GM19438 (cell line): Measurements from ENCODE around the gene DDA1.

ENCODE experiments used
- ATAC-seq: cut with Tn5 transposase; IDR thresholded peaks from one replicate; pipeline ENCODE4 v1.9.1; 2021; ENCODE audit warnings: low read depth; ENCODE audit not compliant: unreplicated experiment

DDA1 gene

GRCh38 chr19:17309965-17310461 is 650 bp downstream of the DDA1 start:
- no peak for ATAC-seq

GRCh38 chr19:17311455-17312188 is 2.3 kb downstream of the DDA1 start:
- no peak for ATAC-seq

- no peak for ATAC-seq
Observed at GRCh38 chr19:17312189-17313113, 3.1 kb downstream of the DDA1 start.

- no peak for ATAC-seq
Observed at GRCh38 chr19:17314007-17314593, 4.7 kb downstream of the DDA1 start.

- no peak for ATAC-seq
Observed at GRCh38 chr19:17318966-17319365, 9.6 kb downstream of the DDA1 start.

- no peak for ATAC-seq
Observed at GRCh38 chr19:17319473-17320238, 10.3 kb downstream of the DDA1 start.

- ATAC-seq, result no peak
Observed at GRCh38 chr19:17320435-17320834, 11.1 kb downstream of the DDA1 start.

- no peak for ATAC-seq
Observed at GRCh38 chr19:17321655-17322489, 12.5 kb downstream of the DDA1 start.

- ATAC-seq, result no peak
Observed at GRCh38 chr19:17322854-17323253, 13.5 kb downstream of the DDA1 start.

GRCh38 chr19:17323300-17323963 is 14.1 kb downstream of the DDA1 start:
- ATAC-seq, result no peak

GRCh38 chr19:17323964-17324332 is 14.6 kb downstream of the DDA1 start:
- no peak for ATAC-seq

GRCh38 chr19:17324357-17325114 is 15.2 kb downstream of the DDA1 start:
- ATAC-seq, result no peak

- ATAC-seq, result no peak
Observed at GRCh38 chr19:17325133-17325532, 15.8 kb downstream of the DDA1 start.

- ATAC-seq, result no peak
Observed at GRCh38 chr19:17325881-17326594, 16.7 kb downstream of the DDA1 start.

GRCh38 chr19:17326595-17326966 is 17.2 kb downstream of the DDA1 start:
- no peak for ATAC-seq

GRCh38 chr19:17327068-17327653 is 17.8 kb downstream of the DDA1 start:
- no peak for ATAC-seq
